SU-DHL-6 (cell line): Measurements from ENCODE around the gene THSD7A.

ENCODE experiments used
- EZH2phosphoT487 ChIP-seq: fragments of 200-600 bp; sonication (generic), shearing (Covaris generic); conservative IDR thresholded peaks from 2 replicates; pipeline ENCODE4 v1.6.1; 2018; ENCODE audit warnings: mild to moderate bottlenecking, antibody characterized with exemption, low read length, moderate library complexity, mixed read lengths
- TF ChIP-seq, protein P1 (sequence below): fragments of 200-600 bp; sonication (generic); IDR thresholded peaks from one replicate; pipeline ENCODE4 v1.5.1; 2017; ENCODE audit warnings: antibody characterized with exemption, mild to moderate bottlenecking, low read length, moderate library complexity; ENCODE audit not compliant: insufficient read depth, poor library complexity, severe bottlenecking

- TF ChIP-seq, protein P1, sequence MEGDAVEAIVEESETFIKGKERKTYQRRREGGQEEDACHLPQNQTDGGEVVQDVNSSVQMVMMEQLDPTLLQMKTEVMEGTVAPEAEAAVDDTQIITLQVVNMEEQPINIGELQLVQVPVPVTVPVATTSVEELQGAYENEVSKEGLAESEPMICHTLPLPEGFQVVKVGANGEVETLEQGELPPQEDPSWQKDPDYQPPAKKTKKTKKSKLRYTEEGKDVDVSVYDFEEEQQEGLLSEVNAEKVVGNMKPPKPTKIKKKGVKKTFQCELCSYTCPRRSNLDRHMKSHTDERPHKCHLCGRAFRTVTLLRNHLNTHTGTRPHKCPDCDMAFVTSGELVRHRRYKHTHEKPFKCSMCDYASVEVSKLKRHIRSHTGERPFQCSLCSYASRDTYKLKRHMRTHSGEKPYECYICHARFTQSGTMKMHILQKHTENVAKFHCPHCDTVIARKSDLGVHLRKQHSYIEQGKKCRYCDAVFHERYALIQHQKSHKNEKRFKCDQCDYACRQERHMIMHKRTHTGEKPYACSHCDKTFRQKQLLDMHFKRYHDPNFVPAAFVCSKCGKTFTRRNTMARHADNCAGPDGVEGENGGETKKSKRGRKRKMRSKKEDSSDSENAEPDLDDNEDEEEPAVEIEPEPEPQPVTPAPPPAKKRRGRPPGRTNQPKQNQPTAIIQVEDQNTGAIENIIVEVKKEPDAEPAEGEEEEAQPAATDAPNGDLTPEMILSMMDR, result no peak
- TF ChIP-seq EZH2phosphoT487, result no peak
These were observed 195.7 kb downstream of the THSD7A start for GRCh38 chr7:11636274-11636673.
